ENCODE measurements around the gene RPS3A.
"Not testable (repeated sequence)": the region's sequence is repeated elsewhere in the genome, so short reads cannot be mapped to it uniquely, and the experiment has no call there.

RPS3A gene

GRCh38 chr4:151099229-151099975, at the start of gene RPS3A:
Gene RPS3A (plus strand): TSS chr4:151099628. CDS start chr4:151099653, 25 bp downstream.
- peak; percentile 99 for DNase-seq

- DNase-seq: no peak
Observed at GRCh38 chr4:151052785-151053184, 46.6 kb upstream of the RPS3A start.

- DNase-seq: no peak
Observed at GRCh38 chr4:151055539-151055938, 43.9 kb upstream of the RPS3A start.

GRCh38 chr4:151063143-151063542, 36.3 kb upstream of the RPS3A start:
- not testable (repeated sequence) for DNase-seq

GRCh38 chr4:151067316-151067970, 32.0 kb upstream of the RPS3A start:
- DNase-seq: no peak

- no peak for DNase-seq
Observed at GRCh38 chr4:151074416-151074916, 25.0 kb upstream of the RPS3A start.

- DNase-seq: not testable (repeated sequence)
Observed at GRCh38 chr4:151077978-151078377, 21.4 kb upstream of the RPS3A start.

GRCh38 chr4:151087467-151087866, 12.0 kb upstream of the RPS3A start:
- DNase-seq: no peak

GRCh38 chr4:151091047-151091446, 8.4 kb upstream of the RPS3A start:
- DNase-seq: no peak

- DNase-seq: no peak
Observed at GRCh38 chr4:151092488-151092887, 6.9 kb upstream of the RPS3A start.

GRCh38 chr4:151093203-151093602, 6.2 kb upstream of the RPS3A start:
- DNase-seq: no peak

GRCh38 chr4:151094290-151094751, 5.1 kb upstream of the RPS3A start:
- DNase-seq: no peak

- no peak for DNase-seq
Observed at GRCh38 chr4:151095142-151095541, 4.3 kb upstream of the RPS3A start.

- DNase-seq: no peak
Observed at GRCh38 chr4:151097759-151098158, 1.7 kb upstream of the RPS3A start.

- no peak for DNase-seq
Observed at GRCh38 chr4:151098979-151099228, 524 bp upstream of the RPS3A start.

GRCh38 chr4:151099976-151100417, 569 bp downstream of the RPS3A start:
- no peak for DNase-seq

GRCh38 chr4:151100531-151100930, 1.1 kb downstream of the RPS3A start:
- DNase-seq: no peak

- DNase-seq: no peak
Observed at GRCh38 chr4:151103758-151104157, 4.3 kb downstream of the RPS3A start.

- no peak for DNase-seq
Observed at GRCh38 chr4:151104621-151105020, 5.2 kb downstream of the RPS3A start.

- DNase-seq: no peak
Observed at GRCh38 chr4:151105454-151106032, 6.1 kb downstream of the RPS3A start.

GRCh38 chr4:151107063-151107462, 7.6 kb downstream of the RPS3A start:
- no peak for DNase-seq

GRCh38 chr4:151110236-151110635, 10.8 kb downstream of the RPS3A start:
- no peak for DNase-seq

GRCh38 chr4:151114338-151114737, 14.9 kb downstream of the RPS3A start:
- DNase-seq: no peak

GRCh38 chr4:151114986-151115385, 15.6 kb downstream of the RPS3A start:
- DNase-seq: no peak

Measured in activated CD4-positive, CD25-positive, alpha-beta regulatory T cell treated with anti-CD3 and anti-CD28 coated beads, Interleukin-2, amount 50 U/mL, for 72 hours (primary cell).